ENCODE data around the gene SLC25A52.
A peak's percentile ranks its signal among the peaks of the same experiment; 100 is the strongest.

SLC25A52 gene

DNA sequence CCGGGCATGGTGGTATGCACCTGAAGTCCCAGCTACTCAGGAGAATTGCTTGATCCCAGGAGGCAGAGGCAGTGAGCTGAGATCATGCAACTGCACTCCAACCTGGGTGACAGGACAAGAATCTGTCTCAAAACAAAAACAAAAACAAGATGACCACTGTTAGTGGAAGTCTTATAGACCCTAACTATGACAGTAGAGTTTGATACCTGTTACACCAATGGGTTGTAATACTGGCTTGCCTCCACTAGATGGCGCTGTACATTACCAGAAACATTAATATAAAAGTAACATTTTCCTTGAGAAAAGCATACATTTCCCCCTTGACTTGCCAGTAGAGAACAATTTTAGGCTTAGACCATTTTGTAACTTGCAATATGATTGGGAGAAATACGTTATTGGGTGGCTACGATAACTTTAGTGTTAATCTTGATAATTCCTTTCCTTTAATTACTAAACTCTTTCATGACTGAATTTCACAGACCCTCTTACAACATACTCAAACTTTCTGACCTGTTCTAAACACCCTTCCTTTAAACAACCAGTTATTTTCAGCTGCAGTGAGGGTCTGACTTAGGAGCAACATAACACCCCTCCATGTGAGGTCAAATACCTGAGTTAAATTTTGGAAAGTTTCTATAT is 19.5 kb downstream of the SLC25A52 start:
- H3K9ac ChIP-seq: no peak overlapping the region
- no peaks in the 10 kb centered on the region for H3K79me2 ChIP-seq
- no peaks in the 10 kb centered on the region for H3K36me3 ChIP-seq (ENCODE audit: control insufficient read depth, insufficient read depth, low read length)
- no peak overlapping the region for H2AFZ ChIP-seq
- no peak overlapping the region for H3K27ac ChIP-seq
- no peak overlapping the region for H3K4me2 ChIP-seq (ENCODE audit: low read length)
- H3K27me3 ChIP-seq (ENCODE audit: control insufficient read depth, insufficient read depth, low read length): no peaks in the 10 kb centered on the region
- TF ChIP-seq, protein P1, sequence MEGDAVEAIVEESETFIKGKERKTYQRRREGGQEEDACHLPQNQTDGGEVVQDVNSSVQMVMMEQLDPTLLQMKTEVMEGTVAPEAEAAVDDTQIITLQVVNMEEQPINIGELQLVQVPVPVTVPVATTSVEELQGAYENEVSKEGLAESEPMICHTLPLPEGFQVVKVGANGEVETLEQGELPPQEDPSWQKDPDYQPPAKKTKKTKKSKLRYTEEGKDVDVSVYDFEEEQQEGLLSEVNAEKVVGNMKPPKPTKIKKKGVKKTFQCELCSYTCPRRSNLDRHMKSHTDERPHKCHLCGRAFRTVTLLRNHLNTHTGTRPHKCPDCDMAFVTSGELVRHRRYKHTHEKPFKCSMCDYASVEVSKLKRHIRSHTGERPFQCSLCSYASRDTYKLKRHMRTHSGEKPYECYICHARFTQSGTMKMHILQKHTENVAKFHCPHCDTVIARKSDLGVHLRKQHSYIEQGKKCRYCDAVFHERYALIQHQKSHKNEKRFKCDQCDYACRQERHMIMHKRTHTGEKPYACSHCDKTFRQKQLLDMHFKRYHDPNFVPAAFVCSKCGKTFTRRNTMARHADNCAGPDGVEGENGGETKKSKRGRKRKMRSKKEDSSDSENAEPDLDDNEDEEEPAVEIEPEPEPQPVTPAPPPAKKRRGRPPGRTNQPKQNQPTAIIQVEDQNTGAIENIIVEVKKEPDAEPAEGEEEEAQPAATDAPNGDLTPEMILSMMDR (IDR thresholded peaks at IDR 0.05): peak; percentile 96
- H3K4me3 ChIP-seq (ENCODE audit: low read depth, low read length): no peak overlapping the region
- H3K4me1 ChIP-seq: no peaks in the 10 kb centered on the region
- H3K9me3 ChIP-seq (ENCODE audit: control insufficient read depth, low read length): no peaks in the 10 kb centered on the region

DNA sequence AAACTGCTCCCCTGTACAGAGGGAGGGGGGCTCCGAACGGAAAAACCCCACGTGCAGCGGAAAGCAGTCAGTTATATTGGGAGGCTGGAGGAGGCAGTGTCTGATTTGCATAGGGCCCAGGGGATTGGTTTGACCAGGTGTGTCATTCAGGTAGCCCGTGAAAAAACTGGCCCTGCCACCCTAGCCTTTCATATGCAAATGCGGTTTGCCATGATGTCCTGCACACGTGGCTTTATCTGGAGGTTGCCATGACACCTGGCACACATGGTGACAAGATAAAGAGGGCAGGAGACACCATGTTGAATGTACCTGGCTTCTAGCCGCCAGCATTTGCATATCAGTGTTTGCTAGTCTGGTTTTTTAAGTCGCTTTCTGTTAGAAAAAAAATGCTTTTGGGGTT is 20.5 kb downstream of the SLC25A52 start:
- Histone ChIP-seq H3K27ac (no peak overlapping the region), H3K79me2 (no peaks in the 10 kb centered on the region), H3K9me3 (ENCODE audit: control insufficient read depth, low read length) (no peaks in the 10 kb centered on the region), H3K36me3 (ENCODE audit: control insufficient read depth, insufficient read depth, low read length) (no peaks in the 10 kb centered on the region), H3K27me3 (ENCODE audit: control insufficient read depth, insufficient read depth, low read length) (no peaks in the 10 kb centered on the region), H3K4me1 (no peaks in the 10 kb centered on the region), H3K9ac (no peak overlapping the region), H3K4me2 (ENCODE audit: low read length) (no peak overlapping the region), H2AFZ (no peak overlapping the region), H3K4me3 (ENCODE audit: low read depth, low read length) (no peak overlapping the region)
- TF ChIP-seq, protein P1 (IDR thresholded peaks at IDR 0.05): no peak

DNA sequence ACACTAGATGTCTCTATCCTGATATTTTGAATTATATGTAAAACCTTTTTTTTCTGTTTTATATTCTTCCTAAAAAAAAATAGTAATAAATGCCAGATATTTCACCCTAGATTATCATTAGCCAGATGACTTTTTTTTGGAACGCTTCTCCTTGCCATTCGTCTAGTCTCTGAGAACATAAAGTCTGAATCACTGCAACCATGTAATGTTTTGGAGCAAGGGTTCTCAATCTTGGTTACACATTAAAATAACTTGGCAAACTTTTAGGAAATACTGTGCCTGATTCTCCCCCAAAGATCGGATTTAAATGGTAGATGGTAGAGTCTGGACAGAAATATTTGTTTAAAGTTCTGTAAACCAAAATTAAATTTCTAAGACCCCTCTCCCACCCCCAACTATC is 21.0 kb downstream of the SLC25A52 start:
- Histone ChIP-seq H3K27me3 (ENCODE audit: control insufficient read depth, insufficient read depth, low read length) (no peaks in the 10 kb centered on the region), H3K27ac (no peak overlapping the region), H3K9me3 (ENCODE audit: control insufficient read depth, low read length) (no peaks in the 10 kb centered on the region), H3K9ac (no peak overlapping the region), H3K79me2 (no peaks in the 10 kb centered on the region), H3K4me1 (no peaks in the 10 kb centered on the region), H2AFZ (no peak overlapping the region), H3K4me2 (ENCODE audit: low read length) (no peak overlapping the region), H3K36me3 (ENCODE audit: control insufficient read depth, insufficient read depth, low read length) (no peaks in the 10 kb centered on the region), H3K4me3 (ENCODE audit: low read depth, low read length) (no peak overlapping the region)
- TF ChIP-seq, protein P1 (IDR thresholded peaks at IDR 0.05): no peak

DNA sequence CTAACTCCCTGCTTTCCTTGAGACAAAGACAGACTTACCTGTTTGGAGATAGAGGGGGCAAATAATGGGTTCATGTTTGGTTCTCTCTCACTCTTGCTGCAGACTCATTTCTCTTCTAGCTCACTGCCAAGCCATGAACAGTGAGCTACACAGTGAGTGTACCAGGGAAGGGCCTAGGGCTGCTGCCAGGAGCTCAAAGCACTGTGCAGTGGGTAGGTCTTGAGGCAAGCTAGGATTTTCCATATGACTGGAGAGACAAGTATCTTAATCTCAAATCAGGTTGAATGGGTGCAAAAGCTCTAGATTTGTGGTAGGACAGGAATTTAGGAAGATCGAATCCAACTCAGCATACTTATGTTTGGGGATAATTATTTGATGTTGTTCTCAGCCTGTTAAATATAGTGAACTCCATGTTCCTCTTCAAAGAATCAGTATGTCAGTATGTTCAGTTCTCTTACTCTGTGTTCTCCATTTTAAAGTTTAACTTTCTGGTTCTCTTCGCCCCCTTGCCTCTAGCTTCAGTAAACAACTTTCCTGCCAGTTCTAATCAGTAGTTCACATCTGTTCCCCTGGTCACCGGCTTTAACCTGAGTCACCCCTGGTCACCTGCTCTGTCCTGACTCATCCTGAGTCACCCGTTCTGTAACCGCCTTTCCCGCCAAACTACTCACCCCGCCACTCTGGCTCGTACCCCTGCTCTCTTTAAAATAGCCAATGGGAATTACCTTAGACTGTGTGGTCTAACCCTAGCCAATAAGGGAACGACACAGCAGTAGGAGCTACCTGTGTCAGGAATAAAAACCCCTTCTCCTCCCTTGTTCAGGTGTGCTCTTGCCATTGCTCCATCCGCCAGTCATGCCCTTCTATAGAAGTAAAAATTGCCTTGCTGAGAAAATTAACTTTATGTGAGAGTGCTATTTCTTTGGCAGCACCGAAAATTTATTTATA is 21.9 kb downstream of the SLC25A52 start:
- Histone ChIP-seq H3K27ac (no peak overlapping the region), H3K36me3 (ENCODE audit: control insufficient read depth, insufficient read depth, low read length) (no peaks in the 10 kb centered on the region), H3K4me1 (no peaks in the 10 kb centered on the region), H2AFZ (peak overlapping the region; percentile 71), H3K9ac (no peak overlapping the region), H3K4me3 (ENCODE audit: low read depth, low read length) (no peak overlapping the region), H3K4me2 (ENCODE audit: low read length) (no peak overlapping the region), H3K27me3 (ENCODE audit: control insufficient read depth, insufficient read depth, low read length) (no peaks in the 10 kb centered on the region), H3K9me3 (ENCODE audit: control insufficient read depth, low read length) (no peaks in the 10 kb centered on the region), H3K79me2 (no peaks in the 10 kb centered on the region)
- TF ChIP-seq, protein P1 (IDR thresholded peaks at IDR 0.05): no peak
